GM23248 (cell line): ENCODE results near the gene TTLL8.

ENCODE experiments used
- EZH2 ChIP-seq: fragments of 200-600 bp; sonication (generic); IDR thresholded peaks from 2 replicates; pipeline ENCODE4 v1.6.1; 2018; ENCODE audit warnings: antibody characterized with exemption, mild to moderate bottlenecking; ENCODE audit not compliant: insufficient read depth, poor library complexity, severe bottlenecking
- EZH2phosphoT487 ChIP-seq: fragments of 200-600 bp; sonication (generic); IDR thresholded peaks from 2 replicates; pipeline ENCODE4 v1.6.1; 2018; ENCODE audit warnings: antibody characterized with exemption, moderate library complexity, mild to moderate bottlenecking, low read depth; ENCODE audit not compliant: insufficient read depth

DNA sequence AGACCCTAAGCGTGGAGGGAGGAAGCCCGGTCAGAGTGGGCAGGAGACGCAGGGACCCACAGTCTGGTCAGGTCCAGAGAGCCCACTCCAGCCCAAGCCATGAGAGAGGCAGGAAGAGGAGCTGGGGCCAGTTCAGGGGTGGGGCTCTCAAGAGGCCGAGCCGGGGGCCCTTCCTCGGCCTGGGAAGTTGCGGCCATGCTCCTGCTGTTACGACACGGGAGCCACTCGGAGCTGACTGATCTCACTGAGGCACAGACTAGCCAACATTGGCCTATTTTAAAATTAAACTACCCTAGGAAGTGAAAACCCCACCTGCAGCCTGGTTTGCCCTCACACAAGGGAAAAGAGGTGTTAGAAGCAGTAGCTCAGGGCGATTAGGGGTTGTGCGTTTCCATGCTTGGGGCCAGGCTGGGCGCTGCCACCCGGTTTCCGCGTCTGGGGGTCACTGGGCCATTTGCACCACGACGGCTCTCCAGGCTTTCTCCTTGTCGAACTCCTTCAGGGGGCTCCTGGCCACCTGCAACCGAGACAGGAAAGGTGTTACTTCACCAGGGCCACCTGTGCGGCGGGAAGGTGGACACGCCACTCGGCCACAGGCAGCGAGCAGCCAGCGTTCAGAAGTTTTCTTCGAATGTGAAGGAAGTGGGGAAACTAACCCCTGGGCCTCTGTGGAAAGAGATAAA lies 3.2 kb upstream of the TTLL8 start:
- no peak for TF ChIP-seq EZH2
- no peak for TF ChIP-seq EZH2phosphoT487
